ENCODE measurements around the gene PTPRG.

Gene PTPRG

DNA sequence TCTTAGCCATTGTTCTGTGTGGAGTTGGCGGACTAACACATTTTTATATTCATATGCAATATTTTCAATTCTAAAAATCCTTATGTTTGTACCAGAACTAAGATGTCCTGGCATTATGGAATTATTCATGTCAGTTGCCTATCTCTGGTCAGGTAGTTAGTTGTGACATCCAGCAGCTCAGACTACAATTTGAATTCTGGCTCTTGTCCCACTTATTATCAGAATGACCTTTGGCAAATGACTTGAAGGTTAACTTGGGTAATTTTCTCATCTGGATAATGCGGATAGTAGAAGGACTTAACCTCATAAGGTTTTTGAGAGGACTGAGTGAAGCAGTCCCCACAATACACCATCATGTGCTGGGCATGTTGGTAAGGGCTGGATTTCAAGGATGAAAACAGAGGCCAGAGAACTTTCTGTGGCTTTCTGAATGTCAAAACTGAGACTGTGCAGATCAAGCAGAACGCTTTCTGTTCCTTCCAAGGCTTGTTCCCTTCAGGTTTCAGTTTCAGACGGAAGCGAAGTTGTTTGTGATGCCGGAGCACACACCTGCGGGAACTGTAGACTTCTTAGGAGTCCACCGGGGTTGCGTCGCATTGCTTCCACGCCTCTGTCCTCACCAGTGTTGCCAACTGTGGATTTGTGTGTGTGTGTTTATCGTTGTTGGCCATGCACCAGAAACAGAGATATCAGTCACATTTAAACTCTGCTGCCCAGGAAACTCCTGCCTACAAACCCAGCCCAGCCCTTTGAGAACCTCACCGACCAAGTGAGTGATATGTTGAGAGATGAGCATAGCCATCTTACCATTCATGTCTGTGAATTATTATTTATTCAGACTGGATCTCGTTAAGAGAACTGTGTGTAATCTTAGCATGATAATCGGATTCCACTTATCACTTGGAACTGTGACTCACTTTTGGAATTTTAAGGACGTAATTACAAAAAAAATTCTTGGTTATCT is 76.0 kb downstream of the PTPRG start:
- Histone ChIP-seq H3K4me1 (peaks cover 40% of the 10 kb centered on the region), H3K4me2 (ENCODE audit: low read length) (peak overlapping the region; percentile 69), H3K36me3 (ENCODE audit: control insufficient read depth, insufficient read depth, low read length) (no peaks in the 10 kb centered on the region), H2AFZ (peak overlapping the region; percentile 65), H3K9me3 (ENCODE audit: control insufficient read depth, low read length) (no peaks in the 10 kb centered on the region), H3K9ac (no peak overlapping the region), H3K79me2 (peaks cover 56% of the 10 kb centered on the region), H3K27ac (peak overlapping the region; percentile 90), H3K27me3 (ENCODE audit: control insufficient read depth, insufficient read depth, low read length) (no peaks in the 10 kb centered on the region), H3K4me3 (ENCODE audit: low read depth, low read length) (peak overlapping the region; percentile 26)
- TF ChIP-seq, protein P1, sequence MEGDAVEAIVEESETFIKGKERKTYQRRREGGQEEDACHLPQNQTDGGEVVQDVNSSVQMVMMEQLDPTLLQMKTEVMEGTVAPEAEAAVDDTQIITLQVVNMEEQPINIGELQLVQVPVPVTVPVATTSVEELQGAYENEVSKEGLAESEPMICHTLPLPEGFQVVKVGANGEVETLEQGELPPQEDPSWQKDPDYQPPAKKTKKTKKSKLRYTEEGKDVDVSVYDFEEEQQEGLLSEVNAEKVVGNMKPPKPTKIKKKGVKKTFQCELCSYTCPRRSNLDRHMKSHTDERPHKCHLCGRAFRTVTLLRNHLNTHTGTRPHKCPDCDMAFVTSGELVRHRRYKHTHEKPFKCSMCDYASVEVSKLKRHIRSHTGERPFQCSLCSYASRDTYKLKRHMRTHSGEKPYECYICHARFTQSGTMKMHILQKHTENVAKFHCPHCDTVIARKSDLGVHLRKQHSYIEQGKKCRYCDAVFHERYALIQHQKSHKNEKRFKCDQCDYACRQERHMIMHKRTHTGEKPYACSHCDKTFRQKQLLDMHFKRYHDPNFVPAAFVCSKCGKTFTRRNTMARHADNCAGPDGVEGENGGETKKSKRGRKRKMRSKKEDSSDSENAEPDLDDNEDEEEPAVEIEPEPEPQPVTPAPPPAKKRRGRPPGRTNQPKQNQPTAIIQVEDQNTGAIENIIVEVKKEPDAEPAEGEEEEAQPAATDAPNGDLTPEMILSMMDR (IDR thresholded peaks at IDR 0.05): no peak

DNA sequence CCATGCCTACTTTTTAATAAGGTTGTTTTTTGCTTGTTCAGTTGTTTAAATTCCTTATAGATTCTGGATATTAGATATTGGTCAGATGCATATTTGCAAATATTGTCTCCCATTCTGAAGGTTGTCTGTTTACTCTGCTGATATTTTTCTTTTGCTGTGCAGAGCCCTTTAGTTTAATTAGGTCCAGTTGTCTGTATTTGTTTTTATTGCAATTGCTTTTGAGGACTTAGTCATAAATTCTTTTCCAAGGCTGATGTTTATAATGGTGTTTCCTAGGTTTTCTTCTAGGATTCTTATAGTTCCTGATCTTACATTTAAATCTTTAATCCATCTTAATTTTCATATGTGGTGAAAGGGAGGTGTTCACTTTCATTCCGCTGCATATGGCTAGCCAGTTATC is 77.4 kb downstream of the PTPRG start:
- H3K9ac ChIP-seq: no peak overlapping the region
- TF ChIP-seq, protein P1 (IDR thresholded peaks at IDR 0.05): no peak
- peaks cover 32% of the 10 kb centered on the region for H3K4me1 ChIP-seq
- H3K79me2 ChIP-seq: peaks cover 54% of the 10 kb centered on the region
- H3K9me3 ChIP-seq (ENCODE audit: control insufficient read depth, low read length): no peaks in the 10 kb centered on the region
- H3K27me3 ChIP-seq (ENCODE audit: control insufficient read depth, insufficient read depth, low read length): no peaks in the 10 kb centered on the region
- no peak overlapping the region for H3K4me2 ChIP-seq (ENCODE audit: low read length)
- no peak overlapping the region for H2AFZ ChIP-seq
- peak overlapping the region; percentile 90 for H3K27ac ChIP-seq
- H3K4me3 ChIP-seq (ENCODE audit: low read depth, low read length): no peak overlapping the region
- no peaks in the 10 kb centered on the region for H3K36me3 ChIP-seq (ENCODE audit: control insufficient read depth, insufficient read depth, low read length)

DNA sequence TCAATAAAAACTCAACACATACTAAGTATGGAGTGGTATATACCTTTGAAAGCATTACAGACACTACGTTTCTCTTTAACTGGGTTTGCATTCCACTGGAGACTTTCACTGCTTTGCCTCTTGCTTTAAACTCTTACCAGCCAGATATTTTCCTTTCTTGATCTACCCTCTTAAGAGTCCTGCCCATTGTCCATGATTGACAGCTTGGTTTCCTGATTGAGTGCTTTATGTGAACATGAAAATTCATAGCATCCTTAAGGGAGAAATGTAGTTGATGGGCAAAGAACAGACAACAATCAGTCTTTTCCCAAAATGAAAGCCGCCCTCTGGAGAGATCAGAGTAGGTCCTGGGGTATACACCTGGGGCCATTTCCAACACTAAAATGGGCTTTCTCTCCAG is 78.6 kb downstream of the PTPRG start:
- H2AFZ ChIP-seq: no peak overlapping the region
- TF ChIP-seq, protein P1 (IDR thresholded peaks at IDR 0.05): no peak
- H3K4me3 ChIP-seq (ENCODE audit: low read depth, low read length): no peak overlapping the region
- H3K9me3 ChIP-seq (ENCODE audit: control insufficient read depth, low read length): no peaks in the 10 kb centered on the region
- no peak overlapping the region for H3K27ac ChIP-seq
- H3K4me1 ChIP-seq: peaks cover 25% of the 10 kb centered on the region
- no peaks in the 10 kb centered on the region for H3K36me3 ChIP-seq (ENCODE audit: control insufficient read depth, insufficient read depth, low read length)
- H3K79me2 ChIP-seq: peaks cover 58% of the 10 kb centered on the region
- H3K4me2 ChIP-seq (ENCODE audit: low read length): no peak overlapping the region
- no peak overlapping the region for H3K9ac ChIP-seq
- no peaks in the 10 kb centered on the region for H3K27me3 ChIP-seq (ENCODE audit: control insufficient read depth, insufficient read depth, low read length)

DNA sequence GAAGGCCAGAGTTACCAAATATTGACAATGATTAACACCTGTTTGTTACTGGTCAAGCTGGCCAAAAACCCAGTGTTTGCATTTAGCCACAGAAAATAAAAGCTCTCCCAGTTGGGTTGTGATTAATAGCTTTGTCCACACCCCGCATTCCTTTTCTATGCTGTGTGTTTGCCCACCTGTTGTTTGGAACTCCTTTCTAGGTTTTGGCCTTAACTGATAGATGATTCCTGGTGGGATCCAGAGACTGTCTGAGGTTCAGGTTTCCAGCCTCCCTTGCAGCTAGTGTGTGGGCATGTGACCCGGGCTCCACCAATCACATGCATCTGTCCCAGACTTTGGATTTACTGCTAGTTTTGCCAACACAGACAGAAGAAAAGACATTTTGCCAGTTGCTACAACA is 83.8 kb downstream of the PTPRG start:
- Histone ChIP-seq H3K27ac (no peak overlapping the region), H2AFZ (no peak overlapping the region), H3K9me3 (ENCODE audit: control insufficient read depth, low read length) (no peaks in the 10 kb centered on the region), H3K4me1 (peaks cover 7% of the 10 kb centered on the region), H3K79me2 (peaks cover 76% of the 10 kb centered on the region), H3K4me3 (ENCODE audit: low read depth, low read length) (no peak overlapping the region), H3K27me3 (ENCODE audit: control insufficient read depth, insufficient read depth, low read length) (no peaks in the 10 kb centered on the region), H3K4me2 (ENCODE audit: low read length) (no peak overlapping the region), H3K36me3 (ENCODE audit: control insufficient read depth, insufficient read depth, low read length) (no peaks in the 10 kb centered on the region), H3K9ac (no peak overlapping the region)
- TF ChIP-seq, protein P1 (IDR thresholded peaks at IDR 0.05): no peak

Measured in parathyroid adenoma (tissue), 2 donors.